ENCODE results near the gene AP1S2.

- TF ChIP-seq, protein P1, sequence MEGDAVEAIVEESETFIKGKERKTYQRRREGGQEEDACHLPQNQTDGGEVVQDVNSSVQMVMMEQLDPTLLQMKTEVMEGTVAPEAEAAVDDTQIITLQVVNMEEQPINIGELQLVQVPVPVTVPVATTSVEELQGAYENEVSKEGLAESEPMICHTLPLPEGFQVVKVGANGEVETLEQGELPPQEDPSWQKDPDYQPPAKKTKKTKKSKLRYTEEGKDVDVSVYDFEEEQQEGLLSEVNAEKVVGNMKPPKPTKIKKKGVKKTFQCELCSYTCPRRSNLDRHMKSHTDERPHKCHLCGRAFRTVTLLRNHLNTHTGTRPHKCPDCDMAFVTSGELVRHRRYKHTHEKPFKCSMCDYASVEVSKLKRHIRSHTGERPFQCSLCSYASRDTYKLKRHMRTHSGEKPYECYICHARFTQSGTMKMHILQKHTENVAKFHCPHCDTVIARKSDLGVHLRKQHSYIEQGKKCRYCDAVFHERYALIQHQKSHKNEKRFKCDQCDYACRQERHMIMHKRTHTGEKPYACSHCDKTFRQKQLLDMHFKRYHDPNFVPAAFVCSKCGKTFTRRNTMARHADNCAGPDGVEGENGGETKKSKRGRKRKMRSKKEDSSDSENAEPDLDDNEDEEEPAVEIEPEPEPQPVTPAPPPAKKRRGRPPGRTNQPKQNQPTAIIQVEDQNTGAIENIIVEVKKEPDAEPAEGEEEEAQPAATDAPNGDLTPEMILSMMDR (IDR thresholded peaks at IDR 0.05; ENCODE audit: borderline replicate concordance, extremely low read depth, low read length, poor library complexity, severe bottlenecking): no peak
- TF ChIP-seq EZH2 (IDR thresholded peaks at IDR 0.05; ENCODE audit: borderline replicate concordance, low read depth, low read length, severe bottlenecking): no peak
Observed at GRCh38 chrX:15834827-15835595, 19.6 kb downstream of the AP1S2 start.

Data from DND-41 (cell line).